Loucy (cell line): ENCODE measurements around the gene ABCA3.

Source experiments
- H2AFZ ChIP-seq: fragments of 200-600 bp; sonication (generic); 2 replicates; pipeline ENCODE4 v1.6.0; 2016; ENCODE audit warnings: antibody characterized with exemption, mild to moderate bottlenecking, low read length, moderate library complexity
- H3F3A ChIP-seq: fragments of 200-600 bp; 2 replicates; pipeline ENCODE4 v1.6.0; 2016; ENCODE audit warnings: antibody characterized with exemption, low read depth, mild to moderate bottlenecking
- H3K27me3 ChIP-seq: fragments of 200-600 bp; sonication (generic); 2 replicates; pipeline ENCODE4 v1.6.1; 2014; ENCODE audit warnings: low read length, mild to moderate bottlenecking; ENCODE audit not compliant: insufficient read depth, poor library complexity, severe bottlenecking
- H3K36me3 ChIP-seq: fragments of 200-600 bp; sonication (generic); 2 replicates; pipeline ENCODE4 v1.6.1; 2016; ENCODE audit warnings: low read length; ENCODE audit not compliant: insufficient read depth
- H3K4me1 ChIP-seq: fragments of 200-600 bp; sonication (generic); 2 replicates; pipeline ENCODE4 v1.5.1; 2014; ENCODE audit warnings: low read length, mild to moderate bottlenecking; ENCODE audit not compliant: insufficient read depth, poor library complexity, severe bottlenecking
- H3K4me2 ChIP-seq: fragments of 200-600 bp; sonication (generic); 2 replicates; pipeline ENCODE4 v1.6.0; 2014; ENCODE audit warnings: antibody characterized with exemption, low read length, low read depth, mild to moderate bottlenecking; ENCODE audit not compliant: poor library complexity, severe bottlenecking
- H3K4me3 ChIP-seq: fragments of 200-600 bp; sonication (generic); 2 replicates; pipeline ENCODE4 v1.5.1; 2014; ENCODE audit warnings: low read length, mild to moderate bottlenecking, mixed read lengths; ENCODE audit not compliant: poor library complexity, severe bottlenecking
- H3K79me2 ChIP-seq: fragments of 200-600 bp; sonication (generic); 2 replicates; pipeline ENCODE4 v1.6.1; 2014; ENCODE audit warnings: low read length; ENCODE audit not compliant: insufficient read depth
- H3K9ac ChIP-seq: fragments of 200-600 bp; sonication (generic); 2 replicates; pipeline ENCODE4 v1.6.0; 2014; ENCODE audit warnings: mild to moderate bottlenecking, low read depth, low read length, moderate library complexity; ENCODE audit not compliant: poor library complexity, severe bottlenecking
- H3K9me2 ChIP-seq: fragments of 200-600 bp; sonication (generic); replicated peaks from 2 replicates; pipeline ENCODE4 v1.6.1; 2016; ENCODE audit warnings: low read depth, low read length, mixed read lengths
- H3K9me3 ChIP-seq: fragments of 200-600 bp; sonication (generic); 2 replicates; pipeline ENCODE4 v1.6.1; 2014; ENCODE audit warnings: mild to moderate bottlenecking, antibody characterized with exemption, low read length, low read depth; ENCODE audit not compliant: insufficient read depth
- H4K20me1 ChIP-seq: fragments of 200-600 bp; sonication (generic); 2 replicates; pipeline ENCODE4 v1.6.0; 2014; ENCODE audit warnings: antibody characterized with exemption, low read length, mild to moderate bottlenecking; ENCODE audit not compliant: insufficient read depth, poor library complexity, severe bottlenecking
- EZH2phosphoT487 ChIP-seq: fragments of 200-600 bp; IDR thresholded peaks from 2 replicates; pipeline ENCODE4 v1.6.1; 2018; ENCODE audit warnings: antibody characterized with exemption, mild to moderate bottlenecking, moderate library complexity, borderline replicate concordance
- TF ChIP-seq, protein P1 (sequence below): fragments of 200-600 bp; sonication (generic); conservative IDR thresholded peaks from 2 replicates; pipeline ENCODE4 v1.5.1; 2014; ENCODE audit warnings: mild to moderate bottlenecking, antibody characterized with exemption, low read length

ABCA3 gene

DNA sequence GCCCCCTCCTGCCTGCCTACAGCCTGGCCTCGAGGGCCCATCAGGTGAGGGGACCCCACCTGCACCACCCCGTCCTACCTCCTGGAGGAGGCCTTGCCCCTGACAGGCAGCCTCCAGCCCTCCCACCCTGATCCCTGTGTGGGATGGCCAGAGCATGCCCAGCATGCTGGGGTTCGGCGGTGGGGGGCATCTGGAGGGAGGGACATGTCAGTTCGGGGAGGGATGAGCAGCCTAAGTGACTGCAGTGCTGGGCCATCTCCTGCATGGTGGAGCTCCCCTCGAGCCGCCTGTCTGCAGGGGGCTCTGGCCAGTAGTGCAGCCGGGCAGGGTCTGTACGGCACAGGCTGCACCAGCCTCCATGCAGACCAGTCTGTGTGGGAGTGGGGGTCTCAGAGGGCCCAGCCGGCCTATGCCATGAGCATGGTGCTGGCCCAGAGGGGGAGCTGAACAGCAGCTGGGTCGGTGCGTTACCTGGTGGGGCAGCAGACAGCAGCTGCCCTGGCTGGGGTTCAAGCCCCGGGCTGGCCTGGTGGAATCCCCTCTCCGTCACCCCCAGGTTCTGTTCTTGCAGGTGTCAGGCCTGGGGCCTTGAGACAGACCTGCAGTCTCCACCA lies 68.6 kb downstream of the ABCA3 start:
- H4K20me1 ChIP-seq = peaks cover 2% of the 10 kb centered on the region
- no peaks in the 10 kb centered on the region for H3K36me3 ChIP-seq
- peaks cover 19% of the 10 kb centered on the region for H3K79me2 ChIP-seq
- peaks cover 5% of the 10 kb centered on the region for H3K4me1 ChIP-seq
- no peaks in the 10 kb centered on the region for H3K9me3 ChIP-seq
- no peak overlapping the region for H3K4me3 ChIP-seq
- no peak overlapping the region for H3K4me2 ChIP-seq
- no peak overlapping the region for H3K9ac ChIP-seq
- H3K27me3 ChIP-seq = peaks cover 4% of the 10 kb centered on the region
- H2AFZ ChIP-seq = no peak overlapping the region
- TF ChIP-seq EZH2phosphoT487 = no peak
- TF ChIP-seq, protein P1, sequence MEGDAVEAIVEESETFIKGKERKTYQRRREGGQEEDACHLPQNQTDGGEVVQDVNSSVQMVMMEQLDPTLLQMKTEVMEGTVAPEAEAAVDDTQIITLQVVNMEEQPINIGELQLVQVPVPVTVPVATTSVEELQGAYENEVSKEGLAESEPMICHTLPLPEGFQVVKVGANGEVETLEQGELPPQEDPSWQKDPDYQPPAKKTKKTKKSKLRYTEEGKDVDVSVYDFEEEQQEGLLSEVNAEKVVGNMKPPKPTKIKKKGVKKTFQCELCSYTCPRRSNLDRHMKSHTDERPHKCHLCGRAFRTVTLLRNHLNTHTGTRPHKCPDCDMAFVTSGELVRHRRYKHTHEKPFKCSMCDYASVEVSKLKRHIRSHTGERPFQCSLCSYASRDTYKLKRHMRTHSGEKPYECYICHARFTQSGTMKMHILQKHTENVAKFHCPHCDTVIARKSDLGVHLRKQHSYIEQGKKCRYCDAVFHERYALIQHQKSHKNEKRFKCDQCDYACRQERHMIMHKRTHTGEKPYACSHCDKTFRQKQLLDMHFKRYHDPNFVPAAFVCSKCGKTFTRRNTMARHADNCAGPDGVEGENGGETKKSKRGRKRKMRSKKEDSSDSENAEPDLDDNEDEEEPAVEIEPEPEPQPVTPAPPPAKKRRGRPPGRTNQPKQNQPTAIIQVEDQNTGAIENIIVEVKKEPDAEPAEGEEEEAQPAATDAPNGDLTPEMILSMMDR = no peak
- no peaks in the 10 kb centered on the region for H3K9me2 ChIP-seq
- no peaks in the 10 kb centered on the region for H3F3A ChIP-seq

DNA sequence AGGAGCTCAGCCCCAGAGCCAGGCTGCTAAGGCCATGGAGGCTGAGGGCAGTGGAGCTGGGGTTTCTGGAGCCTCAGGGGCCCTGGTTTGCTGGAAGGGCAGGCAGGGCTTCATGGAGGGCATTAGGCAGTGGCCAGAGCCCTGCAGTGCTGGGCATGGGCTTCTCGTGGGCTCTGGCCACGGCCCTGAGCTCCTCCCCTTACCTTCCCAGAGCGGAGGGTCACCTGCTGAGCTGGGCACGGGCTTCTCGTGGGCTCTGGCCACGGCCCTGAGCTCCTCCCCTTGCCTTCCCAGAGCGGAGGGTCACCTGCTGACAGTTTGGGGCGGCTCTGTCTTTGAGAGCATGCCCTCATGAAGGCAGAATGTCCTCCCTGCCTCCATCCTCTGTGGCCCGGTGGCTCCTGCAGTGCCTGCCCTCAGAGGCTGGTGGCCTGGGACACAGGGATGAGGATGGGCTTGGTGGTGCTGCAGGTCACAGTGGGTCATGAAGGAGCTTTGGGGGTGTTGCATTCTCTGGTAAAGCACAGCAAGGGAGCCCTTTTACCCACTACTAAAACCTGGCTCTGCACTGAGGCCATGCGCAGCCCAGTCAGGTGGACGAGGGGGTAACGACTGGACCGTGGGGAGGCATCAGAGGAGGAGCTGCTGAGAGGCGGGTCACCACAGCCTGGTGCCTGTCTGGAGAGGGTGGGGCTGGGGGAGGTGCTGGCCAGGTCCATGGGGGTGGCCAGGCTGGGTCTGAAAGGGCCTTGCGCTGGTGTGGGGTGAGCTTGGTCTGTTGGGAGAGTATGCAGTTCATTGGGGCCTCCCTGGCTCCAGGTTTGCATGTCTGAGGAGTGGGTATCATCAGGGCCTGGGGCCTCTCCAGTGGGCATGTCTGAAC lies 69.7 kb downstream of the ABCA3 start:
- H2AFZ ChIP-seq = no peak overlapping the region
- no peak overlapping the region for H3K4me3 ChIP-seq
- peaks cover 30% of the 10 kb centered on the region for H3K79me2 ChIP-seq
- peaks cover 8% of the 10 kb centered on the region for H4K20me1 ChIP-seq
- H3F3A ChIP-seq = no peaks in the 10 kb centered on the region
- TF ChIP-seq, protein P1 = no peak
- TF ChIP-seq EZH2phosphoT487 = no peak
- H3K4me2 ChIP-seq = no peak overlapping the region
- peaks cover 6% of the 10 kb centered on the region for H3K4me1 ChIP-seq
- H3K9me3 ChIP-seq = no peaks in the 10 kb centered on the region
- H3K36me3 ChIP-seq = no peaks in the 10 kb centered on the region
- H3K27me3 ChIP-seq = peaks cover 4% of the 10 kb centered on the region
- H3K9me2 ChIP-seq = no peaks in the 10 kb centered on the region
- H3K9ac ChIP-seq = no peak overlapping the region

DNA sequence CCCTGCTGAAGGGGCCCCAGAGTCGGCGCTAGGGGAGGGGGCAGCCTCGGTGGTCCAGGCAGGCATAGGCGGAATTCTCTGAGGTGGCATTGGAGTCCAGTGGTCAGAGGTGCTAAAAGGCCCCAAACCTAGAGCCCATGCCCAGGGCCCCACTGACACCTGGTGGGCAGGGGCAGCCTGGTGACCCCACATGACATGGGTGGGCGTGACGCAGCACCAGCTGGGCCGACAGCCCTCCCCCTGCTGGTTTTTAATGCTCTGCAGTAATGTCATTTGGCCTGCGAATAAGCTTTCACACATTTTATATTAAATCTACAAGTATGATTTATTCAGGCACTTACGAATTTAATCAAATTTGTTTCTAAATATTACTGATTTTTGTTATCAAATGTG lies 70.5 kb downstream of the ABCA3 start:
- no peaks in the 10 kb centered on the region for H3K9me3 ChIP-seq
- peaks cover 12% of the 10 kb centered on the region for H4K20me1 ChIP-seq
- H3K4me3 ChIP-seq = no peak overlapping the region
- peaks cover 37% of the 10 kb centered on the region for H3K79me2 ChIP-seq
- H3K4me1 ChIP-seq = peaks cover 9% of the 10 kb centered on the region
- peak overlapping the region; percentile 81 for H3K4me2 ChIP-seq
- no peaks in the 10 kb centered on the region for H3F3A ChIP-seq
- H3K27me3 ChIP-seq = peaks cover 4% of the 10 kb centered on the region
- TF ChIP-seq EZH2phosphoT487 = no peak
- TF ChIP-seq, protein P1 = no peak
- H2AFZ ChIP-seq = no peak overlapping the region
- H3K9ac ChIP-seq = peak overlapping the region; percentile 79
- H3K36me3 ChIP-seq = no peaks in the 10 kb centered on the region
- H3K9me2 ChIP-seq = no peaks in the 10 kb centered on the region
